ENCODE measurements around the gene CREBZF.

GRCh38 chr11:85664615-85665481, at the start of gene CREBZF:
- TF ChIP-seq, protein P1, sequence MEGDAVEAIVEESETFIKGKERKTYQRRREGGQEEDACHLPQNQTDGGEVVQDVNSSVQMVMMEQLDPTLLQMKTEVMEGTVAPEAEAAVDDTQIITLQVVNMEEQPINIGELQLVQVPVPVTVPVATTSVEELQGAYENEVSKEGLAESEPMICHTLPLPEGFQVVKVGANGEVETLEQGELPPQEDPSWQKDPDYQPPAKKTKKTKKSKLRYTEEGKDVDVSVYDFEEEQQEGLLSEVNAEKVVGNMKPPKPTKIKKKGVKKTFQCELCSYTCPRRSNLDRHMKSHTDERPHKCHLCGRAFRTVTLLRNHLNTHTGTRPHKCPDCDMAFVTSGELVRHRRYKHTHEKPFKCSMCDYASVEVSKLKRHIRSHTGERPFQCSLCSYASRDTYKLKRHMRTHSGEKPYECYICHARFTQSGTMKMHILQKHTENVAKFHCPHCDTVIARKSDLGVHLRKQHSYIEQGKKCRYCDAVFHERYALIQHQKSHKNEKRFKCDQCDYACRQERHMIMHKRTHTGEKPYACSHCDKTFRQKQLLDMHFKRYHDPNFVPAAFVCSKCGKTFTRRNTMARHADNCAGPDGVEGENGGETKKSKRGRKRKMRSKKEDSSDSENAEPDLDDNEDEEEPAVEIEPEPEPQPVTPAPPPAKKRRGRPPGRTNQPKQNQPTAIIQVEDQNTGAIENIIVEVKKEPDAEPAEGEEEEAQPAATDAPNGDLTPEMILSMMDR (conservative IDR thresholded peaks at IDR 0.05; ENCODE audit: low read depth in 2 of 2): no peak; a peak in 1 of 4 replicates
- TF ChIP-seq EZH2 (IDR thresholded peaks at IDR 0.05; ENCODE audit: low read depth, unreplicated experiment): no peak
- TF ChIP-seq EZH2phosphoT487 (IDR thresholded peaks at IDR 0.05; ENCODE audit: unreplicated experiment): no peak
- no peak for TF ChIP-seq STAT1 (IDR thresholded peaks at IDR 0.05; ENCODE audit: unreplicated experiment)
- TF ChIP-seq ETS1 (IDR thresholded peaks at IDR 0.05): no peak; the same call in 1 of the 2 replicates
- no peak for TF ChIP-seq JUNB (IDR thresholded peaks at IDR 0.05; ENCODE audit: unreplicated experiment)
- TF ChIP-seq, protein P2, sequence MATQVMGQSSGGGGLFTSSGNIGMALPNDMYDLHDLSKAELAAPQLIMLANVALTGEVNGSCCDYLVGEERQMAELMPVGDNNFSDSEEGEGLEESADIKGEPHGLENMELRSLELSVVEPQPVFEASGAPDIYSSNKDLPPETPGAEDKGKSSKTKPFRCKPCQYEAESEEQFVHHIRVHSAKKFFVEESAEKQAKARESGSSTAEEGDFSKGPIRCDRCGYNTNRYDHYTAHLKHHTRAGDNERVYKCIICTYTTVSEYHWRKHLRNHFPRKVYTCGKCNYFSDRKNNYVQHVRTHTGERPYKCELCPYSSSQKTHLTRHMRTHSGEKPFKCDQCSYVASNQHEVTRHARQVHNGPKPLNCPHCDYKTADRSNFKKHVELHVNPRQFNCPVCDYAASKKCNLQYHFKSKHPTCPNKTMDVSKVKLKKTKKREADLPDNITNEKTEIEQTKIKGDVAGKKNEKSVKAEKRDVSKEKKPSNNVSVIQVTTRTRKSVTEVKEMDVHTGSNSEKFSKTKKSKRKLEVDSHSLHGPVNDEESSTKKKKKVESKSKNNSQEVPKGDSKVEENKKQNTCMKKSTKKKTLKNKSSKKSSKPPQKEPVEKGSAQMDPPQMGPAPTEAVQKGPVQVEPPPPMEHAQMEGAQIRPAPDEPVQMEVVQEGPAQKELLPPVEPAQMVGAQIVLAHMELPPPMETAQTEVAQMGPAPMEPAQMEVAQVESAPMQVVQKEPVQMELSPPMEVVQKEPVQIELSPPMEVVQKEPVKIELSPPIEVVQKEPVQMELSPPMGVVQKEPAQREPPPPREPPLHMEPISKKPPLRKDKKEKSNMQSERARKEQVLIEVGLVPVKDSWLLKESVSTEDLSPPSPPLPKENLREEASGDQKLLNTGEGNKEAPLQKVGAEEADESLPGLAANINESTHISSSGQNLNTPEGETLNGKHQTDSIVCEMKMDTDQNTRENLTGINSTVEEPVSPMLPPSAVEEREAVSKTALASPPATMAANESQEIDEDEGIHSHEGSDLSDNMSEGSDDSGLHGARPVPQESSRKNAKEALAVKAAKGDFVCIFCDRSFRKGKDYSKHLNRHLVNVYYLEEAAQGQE (IDR thresholded peaks at IDR 0.05; ENCODE audit: unreplicated experiment): no peak
- TF ChIP-seq CREB1 (CRISPR knock-in tag; IDR thresholded peaks at IDR 0.05; ENCODE audit: low read depth): peak; percentile 80
- peak; percentile 95 for TF ChIP-seq POLR2AphosphoS5 (IDR thresholded peaks at IDR 0.05; ENCODE audit: low read depth)
- no peak for TF ChIP-seq NANOG (IDR thresholded peaks at IDR 0.05; ENCODE audit: borderline replicate concordance)
- TF ChIP-seq ZNF114 (CRISPR knock-in tag; IDR thresholded peaks at IDR 0.05): no peak
- no peak for TF ChIP-seq ZNF462 (CRISPR knock-in tag; IDR thresholded peaks at IDR 0.05)
- TF ChIP-seq ZNF331 (CRISPR knock-in tag; IDR thresholded peaks at IDR 0.05; ENCODE audit: low read depth): no peak

Measured in GM23338 (cell line).